Ishikawa (cell line): Measurements from ENCODE around the gene HMGB3.

ENCODE experiments used
- CEBPB ChIP-seq: IDR thresholded peaks from 2 replicates; pipeline ENCODE4 v1.6.1; 2012
- CREB1 ChIP-seq: IDR thresholded peaks from 2 replicates; pipeline ENCODE4 v1.6.1; 2012; ENCODE audit warnings: low read depth
- EGR1 ChIP-seq: IDR thresholded peaks from 2 replicates; pipeline ENCODE4 v1.6.1; 2012
- EP300 ChIP-seq: IDR thresholded peaks from 2 replicates; pipeline ENCODE4 v1.6.1; 2012; ENCODE audit warnings: borderline replicate concordance
- FOXM1 ChIP-seq: IDR thresholded peaks from 2 replicates; pipeline ENCODE4 v1.6.1; 2012; ENCODE audit warnings: low read depth, borderline replicate concordance
- NFIC ChIP-seq: IDR thresholded peaks from 2 replicates; pipeline ENCODE4 v1.6.1; 2012
- RAD21 ChIP-seq: IDR thresholded peaks from 2 replicates; pipeline ENCODE4 v1.6.1; 2012; ENCODE audit warnings: low read depth
- TAF1 ChIP-seq: IDR thresholded peaks from 2 replicates; pipeline ENCODE4 v1.6.1; 2012; ENCODE audit warnings: low read depth, mild to moderate bottlenecking
- TCF12 ChIP-seq: IDR thresholded peaks from 2 replicates; pipeline ENCODE4 v1.6.1; 2012; ENCODE audit warnings: low read depth
- TEAD4 ChIP-seq: IDR thresholded peaks from 2 replicates; pipeline ENCODE4 v1.6.1; 2012
- YY1 ChIP-seq: IDR thresholded peaks from 2 replicates; pipeline ENCODE4 v1.6.1; 2012; ENCODE audit warnings: low read depth
- ZBTB7A ChIP-seq: IDR thresholded peaks from 2 replicates; pipeline ENCODE4 v1.6.1; 2012; ENCODE audit warnings: low read depth
- TF ChIP-seq, protein P1 (sequence below): IDR thresholded peaks from 2 replicates; pipeline ENCODE4 v1.6.1; 2012; ENCODE audit warnings: low read depth, mild to moderate bottlenecking
- TF ChIP-seq, protein P2 (sequence below): IDR thresholded peaks from 2 replicates; pipeline ENCODE4 v1.6.1; 2012
- TF ChIP-seq, protein P3 (sequence below): IDR thresholded peaks from 2 replicates; pipeline ENCODE4 v1.6.1; 2012

HMGB3 gene

DNA sequence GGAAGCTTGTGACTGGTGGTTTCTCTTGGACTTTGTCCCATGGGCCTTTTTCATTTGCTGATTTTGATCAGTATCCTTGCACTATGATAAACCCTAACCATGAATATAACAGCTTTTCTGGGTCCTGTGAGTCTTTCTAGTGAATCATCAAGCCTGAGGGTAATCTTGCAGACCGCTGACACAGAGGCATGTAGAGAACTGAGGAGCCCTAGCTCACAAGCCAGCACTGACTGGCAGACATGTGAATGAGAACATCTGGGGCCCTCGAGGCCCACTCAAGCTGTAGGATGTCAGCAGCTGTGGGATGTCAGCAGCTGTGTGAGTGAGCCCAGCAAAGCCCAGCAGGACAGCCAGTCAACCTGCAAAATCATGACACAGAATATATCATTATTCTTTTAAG lies 36.7 kb downstream of the HMGB3 start:
- TF ChIP-seq ZBTB7A (no peak), RAD21 (no peak), YY1 (no peak)

DNA sequence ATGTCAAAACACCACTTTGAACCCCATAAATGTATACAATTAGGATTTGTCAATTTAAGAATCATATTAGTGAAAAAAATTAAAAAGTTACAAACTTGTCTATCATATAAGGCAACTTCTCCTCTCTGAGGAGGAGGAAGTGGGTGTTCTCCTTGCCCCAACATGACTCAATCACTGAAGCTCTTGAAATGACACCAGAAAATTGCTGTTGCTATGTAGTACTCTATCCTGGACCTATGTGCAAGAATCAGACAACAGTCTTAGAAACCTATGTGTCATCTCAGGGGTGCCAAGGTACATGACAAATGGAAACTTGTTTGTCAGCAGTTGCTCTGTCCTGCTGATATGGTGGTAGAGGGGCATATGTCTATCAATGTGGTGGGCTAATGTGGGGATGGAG lies 47.7 kb downstream of the HMGB3 start:
- TF ChIP-seq, protein P1, sequence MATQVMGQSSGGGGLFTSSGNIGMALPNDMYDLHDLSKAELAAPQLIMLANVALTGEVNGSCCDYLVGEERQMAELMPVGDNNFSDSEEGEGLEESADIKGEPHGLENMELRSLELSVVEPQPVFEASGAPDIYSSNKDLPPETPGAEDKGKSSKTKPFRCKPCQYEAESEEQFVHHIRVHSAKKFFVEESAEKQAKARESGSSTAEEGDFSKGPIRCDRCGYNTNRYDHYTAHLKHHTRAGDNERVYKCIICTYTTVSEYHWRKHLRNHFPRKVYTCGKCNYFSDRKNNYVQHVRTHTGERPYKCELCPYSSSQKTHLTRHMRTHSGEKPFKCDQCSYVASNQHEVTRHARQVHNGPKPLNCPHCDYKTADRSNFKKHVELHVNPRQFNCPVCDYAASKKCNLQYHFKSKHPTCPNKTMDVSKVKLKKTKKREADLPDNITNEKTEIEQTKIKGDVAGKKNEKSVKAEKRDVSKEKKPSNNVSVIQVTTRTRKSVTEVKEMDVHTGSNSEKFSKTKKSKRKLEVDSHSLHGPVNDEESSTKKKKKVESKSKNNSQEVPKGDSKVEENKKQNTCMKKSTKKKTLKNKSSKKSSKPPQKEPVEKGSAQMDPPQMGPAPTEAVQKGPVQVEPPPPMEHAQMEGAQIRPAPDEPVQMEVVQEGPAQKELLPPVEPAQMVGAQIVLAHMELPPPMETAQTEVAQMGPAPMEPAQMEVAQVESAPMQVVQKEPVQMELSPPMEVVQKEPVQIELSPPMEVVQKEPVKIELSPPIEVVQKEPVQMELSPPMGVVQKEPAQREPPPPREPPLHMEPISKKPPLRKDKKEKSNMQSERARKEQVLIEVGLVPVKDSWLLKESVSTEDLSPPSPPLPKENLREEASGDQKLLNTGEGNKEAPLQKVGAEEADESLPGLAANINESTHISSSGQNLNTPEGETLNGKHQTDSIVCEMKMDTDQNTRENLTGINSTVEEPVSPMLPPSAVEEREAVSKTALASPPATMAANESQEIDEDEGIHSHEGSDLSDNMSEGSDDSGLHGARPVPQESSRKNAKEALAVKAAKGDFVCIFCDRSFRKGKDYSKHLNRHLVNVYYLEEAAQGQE = no peak
- TF ChIP-seq CREB1 (no peak), TAF1 (no peak), NFIC (no peak), CEBPB (no peak), EP300 (no peak), TCF12 (no peak), YY1 (no peak), ZBTB7A (no peak), FOXM1 (no peak), RAD21 (no peak), TEAD4 (no peak), EGR1 (no peak)
- TF ChIP-seq, protein P2, sequence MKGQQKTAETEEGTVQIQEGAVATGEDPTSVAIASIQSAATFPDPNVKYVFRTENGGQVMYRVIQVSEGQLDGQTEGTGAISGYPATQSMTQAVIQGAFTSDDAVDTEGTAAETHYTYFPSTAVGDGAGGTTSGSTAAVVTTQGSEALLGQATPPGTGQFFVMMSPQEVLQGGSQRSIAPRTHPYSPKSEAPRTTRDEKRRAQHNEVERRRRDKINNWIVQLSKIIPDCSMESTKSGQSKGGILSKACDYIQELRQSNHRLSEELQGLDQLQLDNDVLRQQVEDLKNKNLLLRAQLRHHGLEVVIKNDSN = no peak
- TF ChIP-seq, protein P3, sequence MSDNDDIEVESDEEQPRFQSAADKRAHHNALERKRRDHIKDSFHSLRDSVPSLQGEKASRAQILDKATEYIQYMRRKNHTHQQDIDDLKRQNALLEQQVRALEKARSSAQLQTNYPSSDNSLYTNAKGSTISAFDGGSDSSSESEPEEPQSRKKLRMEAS = no peak

DNA sequence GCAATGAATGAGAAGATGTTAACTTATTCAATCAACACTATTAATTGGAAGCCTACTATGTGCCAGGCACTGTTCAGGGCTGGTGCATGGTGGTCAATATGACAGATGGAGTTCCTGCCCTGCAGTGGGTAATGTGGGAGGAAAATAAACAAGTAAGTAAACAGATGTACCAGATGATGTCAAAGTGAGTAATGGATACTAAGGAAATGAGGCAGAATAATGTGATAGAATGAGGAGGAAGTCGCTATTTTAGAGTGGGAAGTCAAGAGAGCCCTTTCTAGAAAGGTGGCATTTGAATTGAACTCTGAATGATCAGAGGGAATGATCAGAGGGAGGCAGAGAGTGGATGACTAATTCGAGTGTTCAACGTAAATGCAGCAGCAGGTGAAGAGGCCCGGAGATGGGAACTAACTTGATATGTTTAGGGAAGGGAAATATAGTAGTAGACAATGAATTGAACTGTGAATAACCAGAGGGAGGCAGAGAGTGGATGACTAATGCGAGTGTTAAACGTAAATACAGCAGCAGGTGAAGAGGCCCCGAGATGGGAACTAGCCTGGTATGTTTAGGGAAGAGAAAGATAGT lies 48.3 kb downstream of the HMGB3 start:
- TF ChIP-seq, protein P2 = no peak
- TF ChIP-seq YY1 = no peak
- TF ChIP-seq TEAD4 = no peak

DNA sequence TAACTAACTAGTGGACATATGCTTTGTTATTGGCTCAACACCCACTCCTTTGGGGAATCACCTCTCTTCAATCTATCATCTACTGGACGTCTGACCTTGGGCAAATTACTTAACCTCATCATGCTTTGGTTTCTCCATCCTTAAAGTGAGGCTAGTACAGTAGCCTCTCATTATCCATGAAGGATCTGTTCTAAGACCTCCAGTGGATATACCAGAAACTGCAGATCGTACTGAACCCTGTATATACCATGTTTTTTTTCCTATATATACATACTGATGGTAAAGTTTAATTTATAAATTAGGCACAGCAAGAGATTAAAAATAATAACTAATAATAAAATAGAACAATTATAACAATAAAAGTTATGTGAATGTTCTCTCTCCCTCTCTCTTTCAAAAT lies 56.2 kb downstream of the HMGB3 start:
- TF ChIP-seq, protein P3 = no peak
- no peak for TF ChIP-seq CEBPB
- no peak for TF ChIP-seq FOXM1
- no peak for TF ChIP-seq TEAD4
- no peak for TF ChIP-seq EP300
- TF ChIP-seq EGR1 = no peak
- TF ChIP-seq CREB1 = no peak
- TF ChIP-seq TCF12 = no peak
